HepG2 (cell line): Measurements from ENCODE around the gene NEK6.

Experiments used
- E2F2 ChIP-seq: sonication (generic); formaldehyde crosslinking; IDR thresholded peaks from 2 replicates; pipeline ENCODE4 v1.4.0; 2020; ENCODE audit warnings: missing genetic modification reagents, borderline replicate concordance
- HOXA9 ChIP-seq: sonication (generic); formaldehyde crosslinking; IDR thresholded peaks from 2 replicates; pipeline ENCODE4 v1.8.1; 2022; ENCODE audit warnings: missing genetic modification reagents, mild to moderate bottlenecking, moderate library complexity, borderline replicate concordance
- IKZF1 ChIP-seq: fragments of 450-650 bp; IDR thresholded peaks from 2 replicates; pipeline ENCODE4 v1.7.1; 2016
- KDM2A ChIP-seq: sonication (generic); formaldehyde crosslinking; IDR thresholded peaks from 2 replicates; pipeline ENCODE4 v1.4.0; 2020; ENCODE audit warnings: low read depth, missing genetic modification reagents, borderline replicate concordance
- MTA3 ChIP-seq: sonication (generic); formaldehyde crosslinking; IDR thresholded peaks from 2 replicates; pipeline ENCODE4 v1.4.0; 2020; ENCODE audit warnings: missing genetic modification reagents
- NR1H2 ChIP-seq: sonication (generic); formaldehyde crosslinking; IDR thresholded peaks from 2 replicates; pipeline ENCODE4 v1.8.1; 2022; ENCODE audit warnings: low read depth, missing genetic modification reagents, borderline replicate concordance
- POLR2AphosphoS5 ChIP-seq: IDR thresholded peaks from 2 replicates; pipeline ENCODE4 v1.6.1; 2012; ENCODE audit warnings: low read depth, low read length
- TCF7 ChIP-seq: sonication (generic); IDR thresholded peaks from 2 replicates; pipeline ENCODE4 v1.6.1; 2016; ENCODE audit warnings: antibody characterized with exemption, low read depth
- TFAP4 ChIP-seq: sonication (generic); IDR thresholded peaks from 2 replicates; pipeline ENCODE4 v1.6.1; 2016; ENCODE audit warnings: low read depth, borderline replicate concordance
- TF ChIP-seq, protein P1 (sequence below): sonication (generic); formaldehyde crosslinking; IDR thresholded peaks from 2 replicates; pipeline ENCODE4 v1.5.0; 2020; ENCODE audit warnings: mild to moderate bottlenecking, missing genetic modification reagents, moderate library complexity
- TF ChIP-seq, protein P2 (sequence below): sonication (generic); formaldehyde crosslinking; IDR thresholded peaks from 2 replicates; pipeline ENCODE4 v1.8.1; 2023; ENCODE audit warnings: missing genetic modification reagents, mild to moderate bottlenecking, borderline replicate concordance
- TF ChIP-seq, protein P3 (sequence below): sonication (generic); formaldehyde crosslinking; IDR thresholded peaks from 2 replicates; pipeline ENCODE4 v1.5.1; 2020; ENCODE audit warnings: mild to moderate bottlenecking, missing genetic modification reagents, borderline replicate concordance

DNA sequence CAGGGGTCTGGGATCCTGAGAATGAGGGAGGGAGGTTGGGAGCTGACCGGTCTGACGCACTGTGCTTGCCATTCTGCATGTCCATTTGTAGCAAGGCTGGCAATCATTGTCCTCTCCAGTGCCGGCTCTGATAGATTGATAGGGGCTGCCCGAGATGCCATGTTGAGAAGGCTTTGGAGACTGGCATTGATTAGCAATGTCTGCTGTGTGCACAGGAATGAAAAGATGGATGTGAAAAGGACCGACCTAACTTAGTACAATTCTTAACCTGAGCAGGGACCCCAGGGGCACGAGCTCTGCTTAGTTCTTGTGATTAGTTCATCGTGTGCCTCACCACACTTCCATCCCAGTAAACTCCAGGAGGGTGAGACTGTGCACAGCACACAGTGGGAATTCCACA is 17.0 kb downstream of the NEK6 start:
- TF ChIP-seq, protein P1, sequence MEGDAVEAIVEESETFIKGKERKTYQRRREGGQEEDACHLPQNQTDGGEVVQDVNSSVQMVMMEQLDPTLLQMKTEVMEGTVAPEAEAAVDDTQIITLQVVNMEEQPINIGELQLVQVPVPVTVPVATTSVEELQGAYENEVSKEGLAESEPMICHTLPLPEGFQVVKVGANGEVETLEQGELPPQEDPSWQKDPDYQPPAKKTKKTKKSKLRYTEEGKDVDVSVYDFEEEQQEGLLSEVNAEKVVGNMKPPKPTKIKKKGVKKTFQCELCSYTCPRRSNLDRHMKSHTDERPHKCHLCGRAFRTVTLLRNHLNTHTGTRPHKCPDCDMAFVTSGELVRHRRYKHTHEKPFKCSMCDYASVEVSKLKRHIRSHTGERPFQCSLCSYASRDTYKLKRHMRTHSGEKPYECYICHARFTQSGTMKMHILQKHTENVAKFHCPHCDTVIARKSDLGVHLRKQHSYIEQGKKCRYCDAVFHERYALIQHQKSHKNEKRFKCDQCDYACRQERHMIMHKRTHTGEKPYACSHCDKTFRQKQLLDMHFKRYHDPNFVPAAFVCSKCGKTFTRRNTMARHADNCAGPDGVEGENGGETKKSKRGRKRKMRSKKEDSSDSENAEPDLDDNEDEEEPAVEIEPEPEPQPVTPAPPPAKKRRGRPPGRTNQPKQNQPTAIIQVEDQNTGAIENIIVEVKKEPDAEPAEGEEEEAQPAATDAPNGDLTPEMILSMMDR (CRISPR knock-in tag): no peak
- TF ChIP-seq TCF7 (no peak), TFAP4 (no peak), E2F2 (CRISPR knock-in tag) (no peak), KDM2A (CRISPR knock-in tag) (no peak), HOXA9 (no peak), IKZF1 (no peak), MTA3 (CRISPR knock-in tag) (no peak), NR1H2 (CRISPR knock-in tag) (no peak), POLR2AphosphoS5 (no peak)
- TF ChIP-seq, protein P2, sequence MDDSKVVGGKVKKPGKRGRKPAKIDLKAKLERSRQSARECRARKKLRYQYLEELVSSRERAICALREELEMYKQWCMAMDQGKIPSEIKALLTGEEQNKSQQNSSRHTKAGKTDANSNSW: no peak
- TF ChIP-seq, protein P3, sequence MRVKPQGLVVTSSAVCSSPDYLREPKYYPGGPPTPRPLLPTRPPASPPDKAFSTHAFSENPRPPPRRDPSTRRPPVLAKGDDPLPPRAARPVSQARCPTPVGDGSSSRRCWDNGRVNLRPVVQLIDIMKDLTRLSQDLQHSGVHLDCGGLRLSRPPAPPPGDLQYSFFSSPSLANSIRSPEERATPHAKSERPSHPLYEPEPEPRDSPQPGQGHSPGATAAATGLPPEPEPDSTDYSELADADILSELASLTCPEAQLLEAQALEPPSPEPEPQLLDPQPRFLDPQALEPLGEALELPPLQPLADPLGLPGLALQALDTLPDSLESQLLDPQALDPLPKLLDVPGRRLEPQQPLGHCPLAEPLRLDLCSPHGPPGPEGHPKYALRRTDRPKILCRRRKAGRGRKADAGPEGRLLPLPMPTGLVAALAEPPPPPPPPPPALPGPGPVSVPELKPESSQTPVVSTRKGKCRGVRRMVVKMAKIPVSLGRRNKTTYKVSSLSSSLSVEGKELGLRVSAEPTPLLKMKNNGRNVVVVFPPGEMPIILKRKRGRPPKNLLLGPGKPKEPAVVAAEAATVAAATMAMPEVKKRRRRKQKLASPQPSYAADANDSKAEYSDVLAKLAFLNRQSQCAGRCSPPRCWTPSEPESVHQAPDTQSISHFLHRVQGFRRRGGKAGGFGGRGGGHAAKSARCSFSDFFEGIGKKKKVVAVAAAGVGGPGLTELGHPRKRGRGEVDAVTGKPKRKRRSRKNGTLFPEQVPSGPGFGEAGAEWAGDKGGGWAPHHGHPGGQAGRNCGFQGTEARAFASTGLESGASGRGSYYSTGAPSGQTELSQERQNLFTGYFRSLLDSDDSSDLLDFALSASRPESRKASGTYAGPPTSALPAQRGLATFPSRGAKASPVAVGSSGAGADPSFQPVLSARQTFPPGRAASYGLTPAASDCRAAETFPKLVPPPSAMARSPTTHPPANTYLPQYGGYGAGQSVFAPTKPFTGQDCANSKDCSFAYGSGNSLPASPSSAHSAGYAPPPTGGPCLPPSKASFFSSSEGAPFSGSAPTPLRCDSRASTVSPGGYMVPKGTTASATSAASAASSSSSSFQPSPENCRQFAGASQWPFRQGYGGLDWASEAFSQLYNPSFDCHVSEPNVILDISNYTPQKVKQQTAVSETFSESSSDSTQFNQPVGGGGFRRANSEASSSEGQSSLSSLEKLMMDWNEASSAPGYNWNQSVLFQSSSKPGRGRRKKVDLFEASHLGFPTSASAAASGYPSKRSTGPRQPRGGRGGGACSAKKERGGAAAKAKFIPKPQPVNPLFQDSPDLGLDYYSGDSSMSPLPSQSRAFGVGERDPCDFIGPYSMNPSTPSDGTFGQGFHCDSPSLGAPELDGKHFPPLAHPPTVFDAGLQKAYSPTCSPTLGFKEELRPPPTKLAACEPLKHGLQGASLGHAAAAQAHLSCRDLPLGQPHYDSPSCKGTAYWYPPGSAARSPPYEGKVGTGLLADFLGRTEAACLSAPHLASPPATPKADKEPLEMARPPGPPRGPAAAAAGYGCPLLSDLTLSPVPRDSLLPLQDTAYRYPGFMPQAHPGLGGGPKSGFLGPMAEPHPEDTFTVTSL (CRISPR knock-in tag): no peak
